Natural killer cell (primary cell): ENCODE data around the gene EHD2. TPM values are rescaled to one million over a fixed set of nuclear protein-coding genes. Genes with fewer than 3 reads are reported as not detected.

Experiments
- ATAC-seq, 3 donors: fragments of 150-1000 bp in 2 of 3; fragments of 200-7000 bp in 1 of 3; cut with Tn5 transposase; 1 replicate in 1 of 3; 2 replicates in 2 of 3; pipeline ENCODE4 v1.10.0; 2021; ENCODE audit warnings: mild to moderate bottlenecking in 2 of 3, moderate library complexity in 2 of 3
- DNase-seq, 2 donors: peaks; one replicate each; pipeline versions ENCODE4 v3.0.0 to v3.0.0-alpha.2; 2013 to 2021; ENCODE audit warnings: mixed read lengths in 1 of 2
- H3K27ac ChIP-seq: one replicate; pipeline ENCODE4 v1.5.1; 2013; ENCODE audit warnings: mild to moderate bottlenecking, low read length
- H3K27me3 ChIP-seq: one replicate; pipeline ENCODE4 v1.6.1; 2013; ENCODE audit warnings: low read length; ENCODE audit not compliant: control insufficient read depth, insufficient read depth
- H3K36me3 ChIP-seq: one replicate; pipeline ENCODE4 v1.6.1; 2013; ENCODE audit warnings: low read length; ENCODE audit not compliant: control insufficient read depth, insufficient read depth
- H3K4me1 ChIP-seq: one replicate; pipeline ENCODE4 v1.6.1; 2013; ENCODE audit warnings: low read length; ENCODE audit not compliant: control insufficient read depth, insufficient read depth
- H3K4me3 ChIP-seq: one replicate; pipeline ENCODE4 v1.5.1; 2013; ENCODE audit warnings: low read length
- H3K9me3 ChIP-seq: one replicate; pipeline ENCODE4 v1.6.1; 2013; ENCODE audit warnings: low read length; ENCODE audit not compliant: control insufficient read depth, insufficient read depth
- H3K27ac Mint-ChIP-seq, 2 donors: one replicate each; pipeline ENCODE4 v1.8.0; 2022; ENCODE audit warnings: mild to moderate bottlenecking in 2 of 2, mixed read lengths in 2 of 2, moderate library complexity in 1 of 2
- H3K27me3 Mint-ChIP-seq, 2 donors: one replicate each; pipeline ENCODE4 v1.8.0; 2022; ENCODE audit warnings: low read depth in 2 of 2, mixed read lengths in 2 of 2
- H3K36me3 Mint-ChIP-seq: one replicate; pipeline ENCODE4 v1.8.0; 2022; ENCODE audit warnings: mixed read lengths
- H3K4me1 Mint-ChIP-seq, 2 donors: one replicate each; pipeline ENCODE4 v1.8.0; 2022; ENCODE audit warnings: mixed read lengths in 2 of 2
- H3K4me3 Mint-ChIP-seq: one replicate; pipeline ENCODE4 v1.8.0; 2022; ENCODE audit warnings: mild to moderate bottlenecking, moderate library complexity, mixed read lengths
- H3K9me3 Mint-ChIP-seq, 2 donors: one replicate each; pipeline ENCODE4 v1.8.0; 2022; ENCODE audit warnings: mixed read lengths in 2 of 2
- WGBS: methylation state at CpG from one replicate; pipeline ENCODE4 v1.1.7; 2013; ENCODE audit warnings: missing lambda C conversion rate; ENCODE audit not compliant: insufficient coverage; 5-methylcytosine and 5-hydroxymethylcytosine counted together
- intact Hi-C: fragments of 100-400 bp; cut with micrococcal nuclease; formaldehyde crosslinking; loops from one replicate; pipeline ENCODE4 v1.14.2; 2022
- total RNA-seq, 4 donors: library from RNA; stranded (reverse); fragments of 120-200 nt in 1 of 4; gene quantifications; one replicate each; pipeline versions ENCODE4 v1.2.3 to v1.2.4, GENCODE V29; 2013 to 2022
- TF ChIP-seq, protein P1 (sequence below): fragments of 200-600 bp; IDR thresholded peaks from one replicate; pipeline ENCODE4 v1.8.0; 2022; ENCODE audit warnings: antibody characterized with exemption

Gene EHD2
- total RNA-seq, 3 donors from 2014 or later (not counting 1 experiment from before 2014, with no cell fraction given), result 0.09 to 0.40 (median 0.12) TPM

DNA sequence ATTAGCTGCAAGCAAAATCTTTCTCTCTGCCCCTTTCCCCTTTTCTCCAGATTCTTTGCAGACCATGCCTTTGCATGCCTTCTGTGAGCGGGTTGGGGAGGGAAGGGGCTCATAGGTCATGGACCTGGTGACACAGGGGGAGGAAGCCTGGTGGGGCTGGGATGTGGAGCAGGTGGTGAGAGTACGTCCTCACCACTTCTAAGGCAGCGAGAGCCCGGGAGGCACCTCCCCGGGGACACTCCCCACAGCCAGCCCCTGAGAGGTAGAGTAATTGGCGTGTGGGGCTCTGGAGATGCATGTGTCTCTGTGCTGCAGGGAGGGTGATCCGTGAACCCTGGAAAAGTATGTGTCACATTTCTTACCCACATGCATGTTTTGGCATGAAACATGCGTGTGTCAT, 42.5 kb upstream of the EHD2 start:
- no peak overlapping the region for H3K4me3 ChIP-seq
- TF ChIP-seq, protein P1, sequence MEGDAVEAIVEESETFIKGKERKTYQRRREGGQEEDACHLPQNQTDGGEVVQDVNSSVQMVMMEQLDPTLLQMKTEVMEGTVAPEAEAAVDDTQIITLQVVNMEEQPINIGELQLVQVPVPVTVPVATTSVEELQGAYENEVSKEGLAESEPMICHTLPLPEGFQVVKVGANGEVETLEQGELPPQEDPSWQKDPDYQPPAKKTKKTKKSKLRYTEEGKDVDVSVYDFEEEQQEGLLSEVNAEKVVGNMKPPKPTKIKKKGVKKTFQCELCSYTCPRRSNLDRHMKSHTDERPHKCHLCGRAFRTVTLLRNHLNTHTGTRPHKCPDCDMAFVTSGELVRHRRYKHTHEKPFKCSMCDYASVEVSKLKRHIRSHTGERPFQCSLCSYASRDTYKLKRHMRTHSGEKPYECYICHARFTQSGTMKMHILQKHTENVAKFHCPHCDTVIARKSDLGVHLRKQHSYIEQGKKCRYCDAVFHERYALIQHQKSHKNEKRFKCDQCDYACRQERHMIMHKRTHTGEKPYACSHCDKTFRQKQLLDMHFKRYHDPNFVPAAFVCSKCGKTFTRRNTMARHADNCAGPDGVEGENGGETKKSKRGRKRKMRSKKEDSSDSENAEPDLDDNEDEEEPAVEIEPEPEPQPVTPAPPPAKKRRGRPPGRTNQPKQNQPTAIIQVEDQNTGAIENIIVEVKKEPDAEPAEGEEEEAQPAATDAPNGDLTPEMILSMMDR, result no peak
- Mint-ChIP-seq H3K4me3 (no peak overlapping the region), H3K4me1 (peaks cover 29 to 41% of the 10 kb centered on the region in 2 donors), H3K9me3 (no peaks in the 10 kb centered on the region), H3K27me3 (no peaks in the 10 kb centered on the region), H3K36me3 (no peaks in the 10 kb centered on the region), H3K27ac (peak overlapping the region in 1 of 2 donors; percentile 39)
- H3K4me1 ChIP-seq, result no peaks in the 10 kb centered on the region
- H3K27me3 ChIP-seq, result no peaks in the 10 kb centered on the region
- WGBS, result 95% methylated on average over 8 of the region's 8 CpGs
- no peak overlapping the region for H3K27ac ChIP-seq
- no peak for DNase-seq
- ATAC-seq, result no peak
- intact Hi-C loops, result no loop called here
- H3K9me3 ChIP-seq, result no peaks in the 10 kb centered on the region
- peaks cover 17% of the 10 kb centered on the region for H3K36me3 ChIP-seq

- 96% methylated on average over 2 of the region's 2 CpGs for WGBS
- Mint-ChIP-seq H3K27me3 (no peaks in the 10 kb centered on the region), H3K36me3 (no peaks in the 10 kb centered on the region), H3K27ac (no peak overlapping the region), H3K4me3 (no peak overlapping the region), H3K4me1 (peaks cover 27 to 41% of the 10 kb centered on the region in 2 donors), H3K9me3 (no peaks in the 10 kb centered on the region)
- Histone ChIP-seq H3K27ac (no peak overlapping the region), H3K9me3 (no peaks in the 10 kb centered on the region), H3K36me3 (peaks cover 17% of the 10 kb centered on the region), H3K27me3 (no peaks in the 10 kb centered on the region), H3K4me3 (no peak overlapping the region), H3K4me1 (no peaks in the 10 kb centered on the region)
- DNase-seq (no peak), ATAC-seq (no peak)
- intact Hi-C loops, result no loop called here
- TF ChIP-seq, protein P1, result no peak
Measured at GRCh38 chr19:47671499-47671898, 41.7 kb upstream of the EHD2 start.

GRCh38 chr19:47673426-47673825, 39.8 kb upstream of the EHD2 start:
- ATAC-seq, result no peak
- H3K4me3 Mint-ChIP-seq, result no peak overlapping the region
- 100% methylated on average over 4 of the region's 7 CpGs for WGBS

More at GRCh38 chr19:47673426-47673825, 39.8 kb upstream of the EHD2 start:
- Histone ChIP-seq H3K36me3 (peaks cover 17% of the 10 kb centered on the region), H3K9me3 (no peaks in the 10 kb centered on the region), H3K27ac (no peak overlapping the region), H3K27me3 (no peaks in the 10 kb centered on the region), H3K4me1 (no peaks in the 10 kb centered on the region), H3K4me3 (no peak overlapping the region)
- H3K9me3 Mint-ChIP-seq, result no peaks in the 10 kb centered on the region
- TF ChIP-seq, protein P1, result no peak
- peak overlapping the region in 1 of 2 donors; percentile 9 for H3K27ac Mint-ChIP-seq
- no peaks in the 10 kb centered on the region for H3K27me3 Mint-ChIP-seq
- peaks cover 27 to 35% of the 10 kb centered on the region in 2 donors for H3K4me1 Mint-ChIP-seq
- H3K36me3 Mint-ChIP-seq, result no peaks in the 10 kb centered on the region
- intact Hi-C loops, result no loop called here
- no peak for DNase-seq
